ENCODE data around the gene CD81.

CD81 gene

DNA sequence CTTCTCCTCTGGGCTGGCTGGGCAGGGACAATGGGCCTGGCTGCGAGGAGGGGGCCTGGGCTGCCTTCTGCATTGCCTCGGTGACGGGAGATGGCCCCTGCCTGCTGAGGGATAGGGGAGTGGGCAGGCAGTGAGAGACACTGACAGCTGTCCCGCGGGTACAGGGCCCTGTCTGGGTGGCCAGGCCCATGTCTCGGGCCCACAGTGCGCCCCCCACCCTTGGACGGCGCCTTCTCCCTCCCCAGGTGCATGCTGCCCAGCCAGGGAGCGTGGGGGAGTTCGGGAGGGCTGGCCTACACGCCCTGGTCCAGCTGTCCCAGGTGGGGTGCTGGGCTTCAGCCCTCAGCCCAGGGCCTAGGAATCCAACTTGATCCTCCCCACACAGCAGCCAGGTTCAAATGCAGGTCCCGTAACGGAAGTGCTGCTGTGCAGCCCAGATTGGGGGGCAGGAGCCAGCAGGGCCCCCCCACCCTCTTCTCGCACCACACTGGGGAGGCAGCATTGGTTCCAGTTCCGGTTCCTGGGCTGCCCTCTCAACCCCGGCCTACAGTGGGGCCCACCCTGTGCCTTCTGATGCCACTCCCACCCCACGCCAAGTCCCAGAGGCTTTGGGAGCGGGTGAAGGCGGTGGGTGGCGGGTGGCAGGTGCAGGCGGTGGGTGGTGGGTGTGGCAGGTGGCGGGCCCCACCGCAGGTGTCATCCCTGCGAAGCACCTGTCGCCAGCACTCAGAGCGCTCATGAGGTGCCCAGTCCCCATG lies 16.2 kb downstream of the CD81 start:
- no peak overlapping the region for H3K27ac Mint-ChIP-seq
- no peaks in the 10 kb centered on the region for H3K27me3 Mint-ChIP-seq (ENCODE audit: low read depth)
- no peak overlapping the region for H3K4me3 Mint-ChIP-seq
- H3K36me3 Mint-ChIP-seq (ENCODE audit: low read depth): peaks cover 17% of the 10 kb centered on the region
- H3K4me1 Mint-ChIP-seq: peaks cover 20% of the 10 kb centered on the region
- H3K9me3 Mint-ChIP-seq: no peaks in the 10 kb centered on the region
- no peak for TF ChIP-seq CTCF (IDR thresholded peaks at IDR 0.05; ENCODE audit: unreplicated experiment in 3 of 3)

DNA sequence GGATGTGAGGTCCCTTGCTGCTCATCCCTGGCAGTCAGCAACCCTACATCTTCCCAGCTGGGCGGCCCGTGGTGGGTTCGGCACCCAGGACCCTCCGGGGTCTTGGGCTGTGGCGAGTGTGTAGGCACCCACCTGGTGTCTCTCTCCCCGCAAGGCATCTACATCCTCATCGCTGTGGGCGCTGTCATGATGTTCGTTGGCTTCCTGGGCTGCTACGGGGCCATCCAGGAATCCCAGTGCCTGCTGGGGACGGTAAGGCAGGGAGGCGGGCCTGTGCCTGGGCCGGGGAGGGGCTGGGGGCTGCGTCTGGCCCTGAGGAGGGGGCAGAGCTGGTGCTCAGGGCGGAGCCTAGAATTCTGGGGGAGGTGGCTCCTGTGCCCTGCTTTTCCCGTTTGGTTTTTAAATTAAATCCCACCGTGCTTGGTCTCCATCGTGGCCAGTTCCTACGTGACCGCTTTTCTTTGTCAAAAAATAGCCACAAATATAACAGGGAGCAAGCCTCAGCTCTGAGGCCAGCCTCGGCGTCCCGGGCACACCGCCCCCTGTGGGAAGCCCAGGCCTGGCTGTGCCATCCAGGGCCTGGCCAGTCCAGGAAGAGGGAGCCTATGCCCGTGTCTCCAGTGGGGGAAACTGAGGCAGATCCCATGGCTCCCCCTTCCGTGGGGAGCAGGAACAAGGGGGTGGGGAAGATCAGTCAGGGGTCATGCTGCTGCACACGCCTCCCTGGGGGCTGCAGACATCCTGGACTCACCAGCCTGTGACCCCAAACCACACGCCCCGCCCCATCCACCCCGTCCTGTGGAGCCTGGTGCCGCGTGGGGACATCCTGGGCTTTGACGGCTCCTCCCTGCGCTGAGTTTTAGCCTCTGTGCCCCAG lies 17.1 kb downstream of the CD81 start:
- Mint-ChIP-seq H3K27ac (no peak overlapping the region), H3K4me3 (no peak overlapping the region), H3K9me3 (no peaks in the 10 kb centered on the region), H3K36me3 (ENCODE audit: low read depth) (peaks cover 17% of the 10 kb centered on the region), H3K27me3 (ENCODE audit: low read depth) (no peaks in the 10 kb centered on the region), H3K4me1 (peaks cover 16% of the 10 kb centered on the region)
- no peak for TF ChIP-seq CTCF (IDR thresholded peaks at IDR 0.05; ENCODE audit: unreplicated experiment in 3 of 3)

DNA sequence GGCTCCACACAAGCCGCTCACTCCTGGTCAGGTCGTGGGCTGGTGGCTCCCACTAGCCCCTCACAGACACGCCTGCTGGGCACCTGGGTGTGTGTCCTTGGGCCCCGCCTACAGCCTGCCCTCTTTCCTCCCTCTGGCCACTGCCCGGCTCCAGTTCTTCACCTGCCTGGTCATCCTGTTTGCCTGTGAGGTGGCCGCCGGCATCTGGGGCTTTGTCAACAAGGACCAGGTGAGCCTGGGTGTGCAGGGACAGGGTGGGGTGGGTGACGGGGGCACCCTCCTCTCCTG lies 17.7 kb downstream of the CD81 start:
- no peaks in the 10 kb centered on the region for H3K9me3 Mint-ChIP-seq
- no peak overlapping the region for H3K4me3 Mint-ChIP-seq
- peaks cover 13% of the 10 kb centered on the region for H3K36me3 Mint-ChIP-seq (ENCODE audit: low read depth)
- no peaks in the 10 kb centered on the region for H3K27me3 Mint-ChIP-seq (ENCODE audit: low read depth)
- H3K4me1 Mint-ChIP-seq: peaks cover 10% of the 10 kb centered on the region
- no peak overlapping the region for H3K27ac Mint-ChIP-seq
- TF ChIP-seq CTCF (IDR thresholded peaks at IDR 0.05; ENCODE audit: unreplicated experiment in 3 of 3): no peak

DNA sequence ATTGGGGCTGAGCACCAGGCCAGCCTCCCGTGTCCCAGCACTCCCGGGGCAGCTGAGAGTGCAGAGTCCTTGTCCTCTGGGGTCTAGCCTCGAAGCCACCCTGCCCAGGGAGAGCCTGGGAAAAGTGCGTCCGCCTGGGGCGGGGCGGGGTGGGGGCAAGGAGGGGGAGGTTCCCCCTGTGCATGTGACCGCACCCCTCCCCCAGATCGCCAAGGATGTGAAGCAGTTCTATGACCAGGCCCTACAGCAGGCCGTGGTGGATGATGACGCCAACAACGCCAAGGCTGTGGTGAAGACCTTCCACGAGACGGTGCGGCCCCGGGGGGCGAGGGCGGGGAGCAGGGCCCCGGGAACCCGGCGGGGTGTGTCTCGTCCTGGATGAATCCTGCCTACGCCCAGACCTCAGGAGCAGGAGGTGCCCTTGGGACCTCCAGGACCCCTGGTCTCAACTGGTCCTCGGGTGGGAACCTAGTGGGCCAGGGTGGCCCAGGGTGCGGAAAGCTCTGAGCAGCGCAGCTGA lies 18.2 kb downstream of the CD81 start:
- no peak overlapping the region for H3K27ac Mint-ChIP-seq
- no peaks in the 10 kb centered on the region for H3K9me3 Mint-ChIP-seq
- no peak for TF ChIP-seq CTCF (IDR thresholded peaks at IDR 0.05; ENCODE audit: unreplicated experiment in 3 of 3)

DNA sequence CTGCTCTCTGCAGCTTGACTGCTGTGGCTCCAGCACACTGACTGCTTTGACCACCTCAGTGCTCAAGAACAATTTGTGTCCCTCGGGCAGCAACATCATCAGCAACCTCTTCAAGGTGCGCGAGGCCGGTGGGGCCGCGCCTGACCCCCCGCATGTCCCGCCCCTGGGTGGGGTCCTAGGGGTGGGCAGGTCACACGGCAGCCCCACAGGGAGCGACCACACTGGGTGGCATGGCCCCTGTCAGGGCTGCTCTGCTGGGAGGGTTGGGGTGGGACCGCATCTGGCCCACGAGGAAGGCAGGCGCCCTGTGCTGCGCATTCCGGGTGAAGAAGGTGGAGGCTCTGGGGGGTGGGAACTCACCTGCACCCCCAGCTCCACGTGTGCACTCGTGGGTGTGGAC lies 18.7 kb downstream of the CD81 start:
- Mint-ChIP-seq H3K27ac (no peak overlapping the region), H3K4me1 (peaks cover 5% of the 10 kb centered on the region), H3K4me3 (no peak overlapping the region), H3K27me3 (ENCODE audit: low read depth) (no peaks in the 10 kb centered on the region), H3K9me3 (no peaks in the 10 kb centered on the region), H3K36me3 (ENCODE audit: low read depth) (peaks cover 12% of the 10 kb centered on the region)
- no peak for TF ChIP-seq CTCF (IDR thresholded peaks at IDR 0.05; ENCODE audit: unreplicated experiment in 3 of 3)

More for the DNA sequence above, 18.2 kb downstream of the CD81 start:
- no peak overlapping the region for H3K4me3 Mint-ChIP-seq
- peaks cover 6% of the 10 kb centered on the region for H3K4me1 Mint-ChIP-seq
- H3K27me3 Mint-ChIP-seq (ENCODE audit: low read depth): no peaks in the 10 kb centered on the region
- H3K36me3 Mint-ChIP-seq (ENCODE audit: low read depth): peaks cover 12% of the 10 kb centered on the region

All from nephron (organoid).